Measurements from ENCODE around the gene CCDC85B.

GRCh38 chr11:65917077-65917433 is 26.6 kb downstream of the CCDC85B start:
- TF ChIP-seq TAF1 (IDR thresholded peaks at IDR 0.05; ENCODE audit: low read depth, low read length) (no peak), POLR2AphosphoS5 (IDR thresholded peaks at IDR 0.05; ENCODE audit: low read depth, low read length) (no peak), SPI1 (IDR thresholded peaks at IDR 0.05; ENCODE audit: low read depth, low read length) (no peak), POLR2A (IDR thresholded peaks at IDR 0.05; ENCODE audit: low read depth, low read length) (no peak), PAX5 (IDR thresholded peaks at IDR 0.05; ENCODE audit: insufficient read depth, low read length, severe bottlenecking) (no peak), POU2F2 (IDR thresholded peaks at IDR 0.05; ENCODE audit: low read depth, low read length) (no peak)
